Tibial nerve (tissue), 4 donors: ENCODE measurements around the gene ZNF26.

Experiments
- EP300 ChIP-seq, 2 donors: sonication (generic); formaldehyde crosslinking; IDR thresholded peaks; one replicate each; pipeline ENCODE4 v1.6.1; 2017; ENCODE audit warnings: antibody characterized with exemption in 2 of 2, mild to moderate bottlenecking in 1 of 2
- TF ChIP-seq, protein P1 (sequence below), 5 experiments: fragments of 200-600 bp in 3 of 5; fragments of 450-650 bp in 2 of 5; sonication (generic) in 3 of 5; IDR thresholded peaks; one replicate each; pipeline ENCODE4 v1.5.1; 2016 to 2019; ENCODE audit warnings: antibody characterized with exemption in 5 of 5, mild to moderate bottlenecking in 3 of 5, moderate library complexity in 2 of 5

DNA sequence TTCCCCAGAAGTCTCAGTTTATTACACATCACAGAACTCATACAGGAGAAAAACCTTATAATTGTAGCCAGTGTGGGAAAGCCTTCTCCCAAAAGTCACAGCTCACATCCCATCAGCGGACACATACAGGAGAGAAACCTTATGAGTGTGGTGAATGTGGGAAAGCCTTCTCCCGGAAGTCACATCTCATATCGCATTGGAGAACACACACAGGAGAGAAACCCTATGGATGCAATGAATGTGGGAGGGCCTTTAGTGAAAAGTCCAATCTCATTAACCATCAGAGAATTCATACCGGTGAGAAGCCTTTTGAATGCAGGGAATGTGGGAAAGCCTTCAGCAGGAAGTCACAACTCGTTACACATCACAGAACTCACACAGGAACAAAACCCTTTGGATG lies 71.3 kb downstream of the ZNF26 start:
- TF ChIP-seq, protein P1, sequence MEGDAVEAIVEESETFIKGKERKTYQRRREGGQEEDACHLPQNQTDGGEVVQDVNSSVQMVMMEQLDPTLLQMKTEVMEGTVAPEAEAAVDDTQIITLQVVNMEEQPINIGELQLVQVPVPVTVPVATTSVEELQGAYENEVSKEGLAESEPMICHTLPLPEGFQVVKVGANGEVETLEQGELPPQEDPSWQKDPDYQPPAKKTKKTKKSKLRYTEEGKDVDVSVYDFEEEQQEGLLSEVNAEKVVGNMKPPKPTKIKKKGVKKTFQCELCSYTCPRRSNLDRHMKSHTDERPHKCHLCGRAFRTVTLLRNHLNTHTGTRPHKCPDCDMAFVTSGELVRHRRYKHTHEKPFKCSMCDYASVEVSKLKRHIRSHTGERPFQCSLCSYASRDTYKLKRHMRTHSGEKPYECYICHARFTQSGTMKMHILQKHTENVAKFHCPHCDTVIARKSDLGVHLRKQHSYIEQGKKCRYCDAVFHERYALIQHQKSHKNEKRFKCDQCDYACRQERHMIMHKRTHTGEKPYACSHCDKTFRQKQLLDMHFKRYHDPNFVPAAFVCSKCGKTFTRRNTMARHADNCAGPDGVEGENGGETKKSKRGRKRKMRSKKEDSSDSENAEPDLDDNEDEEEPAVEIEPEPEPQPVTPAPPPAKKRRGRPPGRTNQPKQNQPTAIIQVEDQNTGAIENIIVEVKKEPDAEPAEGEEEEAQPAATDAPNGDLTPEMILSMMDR (IDR thresholded peaks at IDR 0.05), result no peak
- no peak for TF ChIP-seq EP300 (IDR thresholded peaks at IDR 0.05)
